ENCODE measurements around the gene TC2N.
"Not testable (repeated sequence)": the region's sequence is repeated elsewhere in the genome, so short reads cannot be mapped to it uniquely, and the experiment has no call there.

Gene TC2N

GRCh38 chr14:91830777-91831176 is 36.6 kb downstream of the TC2N start:
- DNase-seq = no peak

DNA sequence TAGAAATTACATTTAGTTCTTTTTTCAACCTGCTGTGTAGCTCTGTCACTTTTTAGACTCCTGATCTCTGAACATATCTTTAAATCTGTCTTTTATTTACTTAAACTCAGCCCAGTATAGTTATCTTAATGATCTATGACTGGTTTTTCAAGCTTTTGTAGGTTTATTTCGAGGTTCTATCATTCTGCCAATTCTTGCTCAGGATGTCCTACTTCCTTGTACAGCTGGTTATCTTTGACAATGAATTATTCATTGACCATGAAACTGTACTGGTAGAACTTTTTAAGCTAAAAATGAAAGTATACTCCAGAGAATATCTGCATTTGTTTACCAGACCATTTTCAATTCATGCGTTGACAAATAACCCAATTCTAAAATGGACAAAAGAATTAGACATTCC is 37.8 kb downstream of the TC2N start:
- no peak for DNase-seq

- no peak for DNase-seq
Measured at GRCh38 chr14:91827746-91828145, 39.6 kb downstream of the TC2N start.

DNA sequence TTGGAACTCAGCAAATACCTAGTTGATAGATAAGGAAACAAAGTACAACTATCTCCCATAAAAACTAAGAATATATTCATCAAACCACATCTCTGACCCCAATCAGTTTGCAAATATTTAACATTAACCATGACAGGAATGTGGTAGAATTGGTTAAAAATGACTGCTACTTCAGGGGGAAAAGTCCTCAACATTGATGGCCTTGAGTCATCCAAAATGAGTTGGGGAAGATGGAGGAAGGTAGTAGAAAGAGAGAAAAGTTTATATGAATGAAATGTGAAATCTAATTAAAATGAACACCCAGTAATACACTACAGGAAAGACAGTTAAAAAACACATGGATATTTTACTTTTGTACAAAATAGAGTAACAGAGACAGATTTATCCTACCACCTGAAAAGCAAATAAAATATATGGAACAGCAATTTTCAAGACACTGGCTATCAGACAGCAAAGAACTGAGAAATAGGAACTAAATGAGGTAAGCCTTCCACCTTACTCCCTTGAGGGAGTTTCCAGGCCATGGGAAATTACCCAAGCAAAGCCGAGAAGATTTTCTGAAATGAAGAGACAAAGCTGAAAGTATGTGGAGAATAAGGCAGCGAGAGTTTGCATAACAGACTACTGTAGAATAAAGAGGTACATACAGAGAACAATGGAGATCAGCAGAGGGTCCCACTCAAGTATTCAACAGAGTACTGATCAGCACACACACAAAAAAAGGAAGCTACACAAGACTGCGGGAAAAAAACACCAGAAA is 49.6 kb downstream of the TC2N start:
- no peak for DNase-seq

GRCh38 chr14:91814317-91814716 is 53.0 kb downstream of the TC2N start:
- no peak for DNase-seq

- DNase-seq = no peak
Measured at GRCh38 chr14:91810699-91811098, 56.6 kb downstream of the TC2N start.

- DNase-seq = no peak
Measured at GRCh38 chr14:91806716-91807115, 60.6 kb downstream of the TC2N start.

DNA sequence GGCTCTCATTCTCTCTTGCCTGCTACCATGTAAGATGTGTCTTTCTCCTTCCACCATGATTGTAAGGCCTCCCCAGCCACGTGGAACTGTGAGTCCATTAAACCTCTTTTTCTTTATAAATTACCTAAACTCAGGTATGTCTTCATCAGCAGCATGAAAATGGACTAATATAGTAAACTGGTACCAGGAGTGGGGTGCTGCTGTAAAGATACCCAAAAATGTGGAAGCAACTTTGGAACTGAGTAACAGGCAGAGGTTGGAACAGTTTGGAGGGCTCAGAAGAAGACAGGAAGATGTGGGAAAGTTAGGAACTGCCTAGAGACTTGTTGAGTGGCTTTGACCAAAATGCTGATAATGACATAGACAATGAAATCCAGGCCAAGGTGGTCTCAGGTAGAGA is 61.2 kb downstream of the TC2N start:
- DNase-seq = not testable (repeated sequence)

GRCh38 chr14:91805659-91806058 is 61.7 kb downstream of the TC2N start:
- no peak for DNase-seq

GRCh38 chr14:91801358-91801757 is 66.0 kb downstream of the TC2N start:
- DNase-seq = no peak

- no peak for DNase-seq
Measured at GRCh38 chr14:91796617-91797347, 70.6 kb downstream of the TC2N start.

DNA sequence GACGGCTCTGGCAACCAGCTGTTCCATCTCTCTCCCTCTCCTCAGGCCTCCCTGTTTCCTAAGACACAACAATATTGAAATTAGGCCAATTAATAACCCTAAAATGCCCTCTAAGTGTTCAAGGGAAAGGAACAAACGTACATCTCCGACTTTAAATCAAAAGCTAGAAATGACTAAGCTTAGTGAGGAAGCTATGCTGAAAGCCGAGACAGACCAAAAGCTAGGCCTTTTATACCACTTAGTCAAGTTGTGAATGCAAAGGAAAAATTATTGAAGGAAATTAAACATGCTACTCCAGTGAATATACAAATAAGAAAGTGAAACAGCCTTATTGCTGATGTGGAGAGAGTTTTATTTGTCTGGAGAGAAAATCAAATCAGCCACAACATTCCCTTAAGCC is 73.6 kb downstream of the TC2N start:
- DNase-seq = no peak

DNA sequence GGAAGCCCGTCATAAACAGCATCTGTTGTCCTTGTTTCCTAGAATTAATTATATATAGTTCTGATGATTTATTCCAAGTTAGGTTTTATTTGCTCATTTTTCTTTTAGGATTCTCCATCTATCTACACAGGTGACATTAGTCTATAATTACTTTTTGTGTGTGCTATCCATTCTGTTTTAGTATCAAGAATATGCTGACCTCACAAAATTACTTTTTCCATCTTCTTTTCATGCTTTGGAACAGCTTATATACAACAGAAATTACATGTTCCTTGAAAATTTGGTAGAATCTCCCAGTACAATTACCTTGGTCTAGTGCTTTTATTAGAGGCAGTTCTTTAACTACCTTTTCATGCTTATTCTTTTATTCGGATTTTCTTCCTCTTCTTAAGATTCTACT is 81.1 kb downstream of the TC2N start:
- DNase-seq = no peak

DNA sequence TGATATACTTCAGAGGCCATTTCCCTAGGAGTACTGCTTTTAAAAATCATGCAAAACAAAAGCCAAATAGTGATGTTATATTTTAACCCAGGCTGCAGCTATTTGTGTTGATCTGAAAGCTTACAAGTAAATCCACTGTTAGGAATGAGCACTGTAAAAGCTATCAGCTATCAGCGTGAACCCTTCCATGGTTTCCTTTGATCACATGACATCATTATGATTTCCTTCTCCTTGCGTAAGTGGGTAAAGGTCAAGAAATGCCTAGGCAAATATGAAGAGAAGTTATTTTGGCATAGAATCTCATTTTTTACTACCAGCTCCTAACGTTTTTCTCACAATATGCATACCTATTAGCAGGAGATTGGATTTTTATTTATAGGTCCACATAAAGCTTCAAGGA is 86.9 kb downstream of the TC2N start:
- no peak for DNase-seq

GRCh38 chr14:91778217-91778616 is 89.1 kb downstream of the TC2N start:
- no peak for DNase-seq

DNA sequence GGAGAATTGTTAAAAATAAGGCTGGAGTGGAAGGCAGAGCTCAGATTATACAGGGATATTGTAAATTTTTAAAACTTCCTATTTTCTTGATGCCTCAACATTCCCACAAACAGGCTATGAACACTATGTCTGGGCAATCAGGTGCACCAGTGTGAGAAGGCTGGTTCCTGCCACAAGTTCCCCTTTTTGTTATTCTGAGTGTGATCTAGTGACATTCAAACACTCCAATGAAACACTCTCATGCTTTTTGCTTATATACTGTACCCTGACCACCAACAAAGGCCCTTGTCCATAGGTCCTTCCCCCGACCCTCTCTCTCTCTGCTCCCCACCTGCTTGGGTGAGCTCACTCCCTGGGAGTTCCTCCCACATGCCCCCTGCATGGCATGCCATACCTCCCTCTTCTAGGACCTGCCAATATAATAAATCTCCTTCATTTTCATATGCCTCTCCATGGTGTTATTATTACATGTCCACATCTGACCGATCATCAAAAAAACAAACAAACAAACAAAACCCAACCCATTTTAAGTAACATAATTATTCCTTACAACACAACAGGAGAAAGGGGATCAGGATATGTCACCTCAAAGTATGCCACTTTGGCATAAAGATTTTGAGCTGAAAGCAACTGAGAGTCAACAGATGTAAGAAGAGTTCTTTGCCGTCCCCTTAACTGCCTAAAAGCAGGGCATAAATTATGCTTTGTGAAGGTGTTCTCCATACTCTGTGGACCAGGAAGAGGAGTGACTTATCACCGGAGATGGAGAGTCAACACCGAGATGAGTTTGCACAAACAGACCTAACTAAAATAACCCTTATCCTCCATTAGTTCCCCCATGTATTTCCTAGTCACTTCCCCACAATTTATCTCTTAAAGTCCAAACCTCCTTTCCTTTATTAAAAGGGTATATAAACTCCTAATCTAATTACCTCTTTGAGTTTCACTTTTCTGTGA is 92.9 kb downstream of the TC2N start:
- DNase-seq = no peak

DNA sequence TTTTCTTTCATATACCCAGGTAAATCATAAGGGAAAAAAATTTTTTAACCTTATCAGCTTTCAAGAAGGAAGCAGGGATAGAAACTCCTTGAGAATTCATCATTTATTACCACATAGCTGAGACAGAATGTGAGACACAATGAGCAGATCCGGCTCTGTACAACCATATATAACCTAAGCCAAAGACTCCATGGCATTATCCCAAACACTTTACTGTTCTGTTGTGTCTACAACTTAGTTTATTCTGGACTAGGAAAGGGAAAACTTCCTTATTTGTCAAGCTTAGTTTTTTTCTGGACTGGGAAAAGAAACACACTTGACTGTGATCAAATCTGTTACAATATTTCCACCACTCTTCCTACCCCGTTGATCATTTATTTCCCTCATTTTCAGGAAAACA is 97.2 kb downstream of the TC2N start:
- DNase-seq = no peak

DNA sequence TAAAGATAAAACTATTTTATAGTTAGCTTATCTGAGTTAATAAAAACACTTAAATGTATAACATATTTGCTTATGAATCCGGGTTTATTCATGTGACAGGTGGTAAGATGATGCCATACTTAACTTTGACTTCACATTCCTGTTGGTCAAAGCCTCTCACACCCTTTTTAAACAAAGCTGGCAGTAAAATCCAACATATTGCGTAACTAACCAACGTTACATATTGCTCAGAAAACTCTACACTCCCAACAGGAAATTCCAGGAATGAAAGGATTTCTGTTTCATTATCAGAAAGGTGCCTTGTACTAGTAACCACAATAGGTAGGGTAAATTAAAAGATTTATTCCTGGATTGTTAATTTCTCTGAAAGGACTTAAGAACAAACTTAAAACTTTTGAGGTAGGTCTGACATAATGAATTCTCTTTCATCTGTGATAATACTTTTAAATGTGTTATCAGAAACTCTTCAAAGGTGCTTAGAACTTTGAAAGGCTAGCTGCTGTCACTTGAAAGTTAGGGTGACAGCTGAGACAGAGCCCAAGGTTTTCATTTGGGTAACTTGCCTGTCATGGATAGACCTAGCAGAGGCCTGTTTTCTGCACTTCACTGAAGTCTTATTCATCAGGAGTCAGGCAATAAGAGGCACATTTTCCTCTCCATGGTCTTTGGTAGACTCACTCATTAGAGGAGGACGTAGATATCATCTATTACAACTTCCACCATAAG is 111.6 kb downstream of the TC2N start:
- DNase-seq = no peak

DNA sequence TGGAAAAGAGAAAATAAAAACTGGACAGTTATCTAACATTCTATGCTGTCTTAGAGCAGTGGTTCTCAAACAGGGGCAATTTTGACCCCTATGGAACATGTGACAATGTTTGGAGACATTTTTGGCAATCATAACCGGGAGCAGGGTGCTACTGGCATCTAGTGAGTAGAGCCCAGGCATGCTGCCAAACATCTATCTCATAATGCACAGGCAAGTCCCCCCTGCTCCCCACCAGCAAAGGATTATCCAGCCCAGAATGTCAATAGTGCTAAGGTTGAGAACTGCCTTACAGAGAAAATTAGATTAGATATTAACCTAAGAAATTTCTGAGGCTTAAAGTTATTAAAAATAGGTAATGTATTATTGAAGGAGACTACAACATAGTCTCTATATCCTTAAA is 112.5 kb downstream of the TC2N start:
- no peak for DNase-seq

DNA sequence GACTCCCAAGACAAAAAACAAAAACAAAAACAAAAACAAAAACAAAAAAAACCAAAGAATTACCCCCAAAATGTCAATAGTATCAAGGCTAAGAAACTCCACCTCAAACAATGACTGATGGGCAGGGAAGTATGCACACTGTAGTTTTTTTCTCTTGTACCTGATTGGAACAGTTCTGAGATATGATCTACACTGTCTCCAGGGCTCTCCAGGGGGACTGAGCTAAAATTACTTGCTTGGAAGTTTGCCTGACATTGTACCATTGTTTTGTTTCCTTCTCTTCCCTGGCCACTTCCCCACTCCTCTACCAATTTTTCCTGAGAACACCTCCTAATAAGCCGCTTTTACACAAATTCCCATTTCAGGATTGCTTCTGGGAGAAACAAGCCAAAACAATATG is 113.2 kb downstream of the TC2N start:
- no peak for DNase-seq

GRCh38 chr14:91753501-91754128 is 113.7 kb downstream of the TC2N start:
- DNase-seq = no peak

- DNase-seq = no peak
Measured at GRCh38 chr14:91752961-91753360, 114.4 kb downstream of the TC2N start.
